HEK293 (cell line): ENCODE measurements around the gene TMEM151B.

Experiments
- CTCF ChIA-PET: fragments of 350-600 bp; formaldehyde crosslinking; extraction: SDS; loops from one replicate; lab custom pipeline; 2021; ENCODE audit warnings: antibody characterized with exemption; lab: Yijun Ruan, JAX
- POLR2A ChIA-PET: fragments of 300-600 bp; formaldehyde crosslinking; extraction: SDS; loops from one replicate; lab custom pipeline; 2020; ENCODE audit warnings: antibody characterized with exemption, inconsistent platforms; lab: Yijun Ruan, JAX
- H3K27ac ChIP-seq: fragments of 200-500 bp; sonication (Bioruptor generic); 2 replicates; pipeline ENCODE4 v1.5.1; 2014; ENCODE audit warnings: low read depth, low read length, control low read depth, inconsistent platforms; ENCODE audit errors: extremely low read depth
- H3K36me3 ChIP-seq, 2 experiments: fragments of 200-500 bp in 1 of 2; sonication (Bioruptor generic) in 1 of 2; 1 replicate in 1 of 2; 2 replicates in 1 of 2; pipeline ENCODE4 v1.5.1; 2014 to 2017; ENCODE audit warnings: inconsistent platforms in 2 of 2, low read length in 2 of 2; ENCODE audit not compliant: control insufficient read depth in 2 of 2, insufficient read depth in 1 of 2
- H3K4me1 ChIP-seq: fragments of 200-500 bp; sonication (Bioruptor generic); 2 replicates; pipeline ENCODE4 v1.5.1; 2014; ENCODE audit warnings: mild to moderate bottlenecking, low read length, inconsistent platforms; ENCODE audit not compliant: control insufficient read depth, insufficient read depth
- H3K4me3 ChIP-seq: 2 replicates; pipeline ENCODE4 v1.5.1; 2011; ENCODE audit warnings: low read depth, mild to moderate bottlenecking, control low read depth, low read length, moderate library complexity
- H3K9me3 ChIP-seq: fragments of 200-500 bp; sonication (Bioruptor generic); 2 replicates; pipeline ENCODE4 v1.5.1; 2014; ENCODE audit warnings: low read depth, low read length, inconsistent platforms; ENCODE audit not compliant: control insufficient read depth, insufficient read depth
- FEZF1 ChIP-seq: fragments of 450-650 bp; formaldehyde crosslinking; IDR thresholded peaks from 2 replicates; pipeline ENCODE4 v1.5.1; 2016; ENCODE audit warnings: missing biosample characterization, missing genetic modification characterization
- GLI4 ChIP-seq: fragments of 450-650 bp; formaldehyde crosslinking; IDR thresholded peaks from 2 replicates; pipeline ENCODE4 v1.5.1; 2016; ENCODE audit warnings: missing biosample characterization, missing genetic modification characterization
- SCRT1 ChIP-seq: fragments of 450-650 bp; formaldehyde crosslinking; IDR thresholded peaks from 2 replicates; pipeline ENCODE4 v1.5.1; 2016; ENCODE audit warnings: missing biosample characterization, missing genetic modification characterization, borderline replicate concordance
- SP2 ChIP-seq: fragments of 450-650 bp; formaldehyde crosslinking; IDR thresholded peaks from 2 replicates; pipeline ENCODE4 v1.5.1; 2016; ENCODE audit warnings: missing biosample characterization, missing genetic modification characterization
- ZFP37 ChIP-seq: fragments of 450-650 bp; formaldehyde crosslinking; IDR thresholded peaks from 2 replicates; pipeline ENCODE4 v1.5.1; 2016; ENCODE audit warnings: missing biosample characterization, missing genetic modification characterization
- ZNF140 ChIP-seq: fragments of 450-650 bp; formaldehyde crosslinking; IDR thresholded peaks from 2 replicates; pipeline ENCODE4 v1.5.1; 2016; ENCODE audit warnings: missing biosample characterization, missing genetic modification characterization
- ZNF404 ChIP-seq: fragments of 450-650 bp; formaldehyde crosslinking; IDR thresholded peaks from 2 replicates; pipeline ENCODE4 v1.5.1; 2017; ENCODE audit warnings: missing biosample characterization, missing genetic modification characterization
- ZNF48 ChIP-seq: fragments of 450-650 bp; formaldehyde crosslinking; IDR thresholded peaks from 2 replicates; pipeline ENCODE4 v1.5.1; 2016; ENCODE audit warnings: missing biosample characterization, missing genetic modification characterization
- ZNF626 ChIP-seq: fragments of 450-650 bp; sonication (Bioruptor Pico); formaldehyde crosslinking; IDR thresholded peaks from 2 replicates; pipeline ENCODE4 v1.5.1; 2018; ENCODE audit warnings: missing biosample characterization, missing genetic modification characterization, inconsistent platforms
- ZNF629 ChIP-seq: fragments of 450-650 bp; formaldehyde crosslinking; IDR thresholded peaks from 2 replicates; pipeline ENCODE4 v1.5.1; 2017; ENCODE audit warnings: missing biosample characterization, missing genetic modification characterization
- ZNF76 ChIP-seq: fragments of 450-650 bp; formaldehyde crosslinking; IDR thresholded peaks from 2 replicates; pipeline ENCODE4; 2016; ENCODE audit warnings: low read depth, missing biosample characterization, missing genetic modification characterization, borderline replicate concordance
- ZNF785 ChIP-seq: fragments of 450-650 bp; formaldehyde crosslinking; IDR thresholded peaks from 2 replicates; pipeline ENCODE4 v1.5.1; 2016; ENCODE audit warnings: missing biosample characterization, missing genetic modification characterization
- ZNF791 ChIP-seq: fragments of 450-650 bp; formaldehyde crosslinking; IDR thresholded peaks from 2 replicates; pipeline ENCODE4 v1.5.1; 2016; ENCODE audit warnings: missing biosample characterization, missing genetic modification characterization
- ZNF830 ChIP-seq: fragments of 450-650 bp; IDR thresholded peaks from 2 replicates; pipeline ENCODE4 v1.5.0; 2018; ENCODE audit warnings: missing biosample characterization, missing genetic modification characterization, low read depth, mild to moderate bottlenecking, moderate library complexity
- ZNF843 ChIP-seq: fragments of 450-650 bp; formaldehyde crosslinking; IDR thresholded peaks from 2 replicates; pipeline ENCODE4 v1.5.1; 2016; ENCODE audit warnings: missing biosample characterization, missing genetic modification characterization
- TF ChIP-seq, protein P1 (sequence below): fragments of 450-650 bp; formaldehyde crosslinking; IDR thresholded peaks from 2 replicates; pipeline ENCODE4 v1.5.1; 2016; ENCODE audit warnings: missing biosample characterization, missing genetic modification characterization, borderline replicate concordance
- TF ChIP-seq, protein P2 (sequence below): fragments of 450-650 bp; formaldehyde crosslinking; IDR thresholded peaks from 2 replicates; pipeline ENCODE4 v1.5.1; 2016; ENCODE audit warnings: missing biosample characterization, missing genetic modification characterization
- TF ChIP-seq, protein P3 (sequence below): fragments of 450-650 bp; formaldehyde crosslinking; IDR thresholded peaks from 2 replicates; pipeline ENCODE4 v1.5.1; 2017; ENCODE audit warnings: missing biosample characterization, mild to moderate bottlenecking, missing genetic modification characterization, moderate library complexity
- TF ChIP-seq, protein P4 (sequence below): fragments of 450-650 bp; formaldehyde crosslinking; IDR thresholded peaks from 2 replicates; pipeline ENCODE4 v1.5.1; 2016; ENCODE audit warnings: missing biosample characterization, missing genetic modification characterization
- TF ChIP-seq, protein P5 (sequence below): fragments of 450-650 bp; formaldehyde crosslinking; IDR thresholded peaks from 2 replicates; pipeline ENCODE4 v1.5.1; 2016; ENCODE audit warnings: missing biosample characterization, missing genetic modification characterization
- TF ChIP-seq, protein P6 (sequence below): fragments of 450-650 bp; formaldehyde crosslinking; IDR thresholded peaks from 2 replicates; pipeline ENCODE4 v1.5.1; 2016; ENCODE audit warnings: missing biosample characterization, missing genetic modification characterization

The TMEM151B gene

DNA sequence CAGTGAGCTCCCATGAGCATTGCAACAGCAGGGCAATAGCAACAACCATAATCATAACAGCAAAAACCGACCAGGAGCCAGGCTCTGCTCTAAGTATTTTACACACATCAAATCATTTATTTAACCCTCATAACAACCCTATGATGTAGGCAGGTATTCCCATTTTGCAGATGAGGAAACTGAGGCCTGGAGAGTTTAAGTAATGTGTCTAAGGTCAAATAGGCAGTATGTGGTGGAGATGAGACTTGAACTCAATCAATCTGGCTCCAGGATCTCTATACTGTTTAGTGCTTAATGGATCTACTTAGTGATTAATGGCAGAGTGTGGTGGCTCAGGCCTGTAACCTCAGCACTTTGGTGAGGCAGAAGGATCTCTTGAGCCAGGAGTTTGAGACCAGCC, 3.4 kb downstream of the TMEM151B start:
- Histone ChIP-seq H3K27ac (no peak overlapping the region), H3K36me3 (no peaks in the 10 kb centered on the region), H3K4me1 (no peaks in the 10 kb centered on the region), H3K9me3 (no peaks in the 10 kb centered on the region), H3K4me3 (no peak overlapping the region)
- ChIA-PET CTCF (interaction anchor here (0.6 to 1.4 kb wide), 6 partner anchors 9 to 106 kb away, joined by 3 to 6 read pairs (median 4); partner anchors contain the start of gene AARS2), POLR2A (interaction anchor here (1.0 kb wide), 1 partner anchor 12 kb away, joined by 3 read pairs; no protein-coding TSS in a partner anchor)
- TF ChIP-seq ZNF76 (no peak), ZNF629 (tag by site-specific recombination) (no peak), SCRT1 (tag by site-specific recombination) (no peak), ZNF791 (tag by site-specific recombination) (no peak), ZNF48 (tag by site-specific recombination) (no peak), ZNF843 (tag by site-specific recombination) (no peak), ZNF404 (tag by site-specific recombination) (no peak), ZNF140 (no peak)
- TF ChIP-seq, protein P1, sequence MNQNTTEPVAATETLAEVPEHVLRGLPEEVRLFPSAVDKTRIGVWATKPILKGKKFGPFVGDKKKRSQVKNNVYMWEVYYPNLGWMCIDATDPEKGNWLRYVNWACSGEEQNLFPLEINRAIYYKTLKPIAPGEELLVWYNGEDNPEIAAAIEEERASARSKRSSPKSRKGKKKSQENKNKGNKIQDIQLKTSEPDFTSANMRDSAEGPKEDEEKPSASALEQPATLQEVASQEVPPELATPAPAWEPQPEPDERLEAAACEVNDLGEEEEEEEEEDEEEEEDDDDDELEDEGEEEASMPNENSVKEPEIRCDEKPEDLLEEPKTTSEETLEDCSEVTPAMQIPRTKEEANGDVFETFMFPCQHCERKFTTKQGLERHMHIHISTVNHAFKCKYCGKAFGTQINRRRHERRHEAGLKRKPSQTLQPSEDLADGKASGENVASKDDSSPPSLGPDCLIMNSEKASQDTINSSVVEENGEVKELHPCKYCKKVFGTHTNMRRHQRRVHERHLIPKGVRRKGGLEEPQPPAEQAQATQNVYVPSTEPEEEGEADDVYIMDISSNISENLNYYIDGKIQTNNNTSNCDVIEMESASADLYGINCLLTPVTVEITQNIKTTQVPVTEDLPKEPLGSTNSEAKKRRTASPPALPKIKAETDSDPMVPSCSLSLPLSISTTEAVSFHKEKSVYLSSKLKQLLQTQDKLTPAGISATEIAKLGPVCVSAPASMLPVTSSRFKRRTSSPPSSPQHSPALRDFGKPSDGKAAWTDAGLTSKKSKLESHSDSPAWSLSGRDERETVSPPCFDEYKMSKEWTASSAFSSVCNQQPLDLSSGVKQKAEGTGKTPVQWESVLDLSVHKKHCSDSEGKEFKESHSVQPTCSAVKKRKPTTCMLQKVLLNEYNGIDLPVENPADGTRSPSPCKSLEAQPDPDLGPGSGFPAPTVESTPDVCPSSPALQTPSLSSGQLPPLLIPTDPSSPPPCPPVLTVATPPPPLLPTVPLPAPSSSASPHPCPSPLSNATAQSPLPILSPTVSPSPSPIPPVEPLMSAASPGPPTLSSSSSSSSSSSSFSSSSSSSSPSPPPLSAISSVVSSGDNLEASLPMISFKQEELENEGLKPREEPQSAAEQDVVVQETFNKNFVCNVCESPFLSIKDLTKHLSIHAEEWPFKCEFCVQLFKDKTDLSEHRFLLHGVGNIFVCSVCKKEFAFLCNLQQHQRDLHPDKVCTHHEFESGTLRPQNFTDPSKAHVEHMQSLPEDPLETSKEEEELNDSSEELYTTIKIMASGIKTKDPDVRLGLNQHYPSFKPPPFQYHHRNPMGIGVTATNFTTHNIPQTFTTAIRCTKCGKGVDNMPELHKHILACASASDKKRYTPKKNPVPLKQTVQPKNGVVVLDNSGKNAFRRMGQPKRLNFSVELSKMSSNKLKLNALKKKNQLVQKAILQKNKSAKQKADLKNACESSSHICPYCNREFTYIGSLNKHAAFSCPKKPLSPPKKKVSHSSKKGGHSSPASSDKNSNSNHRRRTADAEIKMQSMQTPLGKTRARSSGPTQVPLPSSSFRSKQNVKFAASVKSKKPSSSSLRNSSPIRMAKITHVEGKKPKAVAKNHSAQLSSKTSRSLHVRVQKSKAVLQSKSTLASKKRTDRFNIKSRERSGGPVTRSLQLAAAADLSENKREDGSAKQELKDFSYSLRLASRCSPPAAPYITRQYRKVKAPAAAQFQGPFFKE (tag by site-specific recombination): no peak
- TF ChIP-seq, protein P2, sequence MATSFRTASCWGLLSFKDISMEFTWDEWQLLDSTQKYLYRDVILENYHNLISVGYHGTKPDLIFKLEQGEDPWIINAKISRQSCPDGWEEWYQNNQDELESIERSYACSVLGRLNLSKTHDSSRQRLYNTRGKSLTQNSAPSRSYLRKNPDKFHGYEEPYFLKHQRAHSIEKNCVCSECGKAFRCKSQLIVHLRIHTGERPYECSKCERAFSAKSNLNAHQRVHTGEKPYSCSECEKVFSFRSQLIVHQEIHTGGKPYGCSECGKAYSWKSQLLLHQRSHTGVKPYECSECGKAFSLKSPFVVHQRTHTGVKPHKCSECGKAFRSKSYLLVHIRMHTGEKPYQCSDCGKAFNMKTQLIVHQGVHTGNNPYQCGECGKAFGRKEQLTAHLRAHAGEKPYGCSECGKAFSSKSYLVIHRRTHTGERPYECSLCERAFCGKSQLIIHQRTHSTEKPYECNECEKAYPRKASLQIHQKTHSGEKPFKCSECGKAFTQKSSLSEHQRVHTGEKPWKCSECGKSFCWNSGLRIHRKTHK (tag by site-specific recombination): no peak
- TF ChIP-seq, protein P3, sequence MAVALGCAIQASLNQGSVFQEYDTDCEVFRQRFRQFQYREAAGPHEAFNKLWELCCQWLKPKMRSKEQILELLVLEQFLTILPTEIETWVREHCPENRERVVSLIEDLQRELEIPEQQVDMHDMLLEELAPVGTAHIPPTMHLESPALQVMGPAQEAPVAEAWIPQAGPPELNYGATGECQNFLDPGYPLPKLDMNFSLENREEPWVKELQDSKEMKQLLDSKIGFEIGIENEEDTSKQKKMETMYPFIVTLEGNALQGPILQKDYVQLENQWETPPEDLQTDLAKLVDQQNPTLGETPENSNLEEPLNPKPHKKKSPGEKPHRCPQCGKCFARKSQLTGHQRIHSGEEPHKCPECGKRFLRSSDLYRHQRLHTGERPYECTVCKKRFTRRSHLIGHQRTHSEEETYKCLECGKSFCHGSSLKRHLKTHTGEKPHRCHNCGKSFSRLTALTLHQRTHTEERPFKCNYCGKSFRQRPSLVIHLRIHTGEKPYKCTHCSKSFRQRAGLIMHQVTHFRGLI (tag by site-specific recombination): no peak

DNA sequence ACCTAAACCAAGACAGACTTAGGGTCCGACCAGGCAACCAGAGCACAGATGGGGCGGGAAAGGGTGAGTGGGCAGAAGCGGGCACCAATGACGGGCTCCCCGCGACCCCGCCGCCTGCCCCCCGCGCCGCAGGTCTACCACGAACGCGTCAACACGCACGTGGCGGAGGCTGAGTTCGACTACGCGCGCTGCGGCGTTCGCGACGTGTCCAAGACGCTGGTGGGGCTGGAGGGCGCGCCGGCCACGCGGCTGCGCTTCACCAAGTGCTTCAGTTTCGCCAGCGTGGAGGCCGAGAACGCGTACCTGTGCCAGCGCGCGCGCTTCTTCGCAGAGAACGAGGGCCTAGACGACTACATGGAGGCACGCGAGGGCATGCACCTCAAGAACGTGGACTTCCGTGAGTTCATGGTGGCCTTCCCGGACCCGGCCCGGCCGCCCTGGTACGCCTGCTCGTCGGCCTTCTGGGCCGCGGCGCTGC, 5.1 kb downstream of the TMEM151B start:
- H3K27ac ChIP-seq: no peak overlapping the region
- H3K4me1 ChIP-seq: no peaks in the 10 kb centered on the region
- no peak overlapping the region for H3K4me3 ChIP-seq
- no peaks in the 10 kb centered on the region for H3K9me3 ChIP-seq
- ChIA-PET CTCF (interaction anchor here (1.6 kb wide), 1 partner anchor 23 kb away, joined by 7 read pairs; no protein-coding TSS in a partner anchor), POLR2A (no interaction called here)
- H3K36me3 ChIP-seq: no peaks in the 10 kb centered on the region
- TF ChIP-seq ZNF626 (tag by site-specific recombination) (no peak), SP2 (tag by site-specific recombination) (no peak), GLI4 (tag by site-specific recombination) (no peak), ZNF785 (tag by site-specific recombination) (no peak), FEZF1 (tag by site-specific recombination) (no peak), ZNF830 (tag by site-specific recombination) (no peak), ZFP37 (tag by site-specific recombination) (no peak)
- TF ChIP-seq, protein P4, sequence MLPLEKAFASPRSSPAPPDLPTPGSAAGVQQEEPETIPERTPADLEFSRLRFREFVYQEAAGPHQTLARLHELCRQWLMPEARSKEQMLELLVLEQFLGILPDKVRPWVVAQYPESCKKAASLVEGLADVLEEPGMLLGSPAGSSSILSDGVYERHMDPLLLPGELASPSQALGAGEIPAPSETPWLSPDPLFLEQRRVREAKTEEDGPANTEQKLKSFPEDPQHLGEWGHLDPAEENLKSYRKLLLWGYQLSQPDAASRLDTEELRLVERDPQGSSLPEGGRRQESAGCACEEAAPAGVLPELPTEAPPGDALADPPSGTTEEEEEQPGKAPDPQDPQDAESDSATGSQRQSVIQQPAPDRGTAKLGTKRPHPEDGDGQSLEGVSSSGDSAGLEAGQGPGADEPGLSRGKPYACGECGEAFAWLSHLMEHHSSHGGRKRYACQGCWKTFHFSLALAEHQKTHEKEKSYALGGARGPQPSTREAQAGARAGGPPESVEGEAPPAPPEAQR (tag by site-specific recombination): no peak
- TF ChIP-seq, protein P5, sequence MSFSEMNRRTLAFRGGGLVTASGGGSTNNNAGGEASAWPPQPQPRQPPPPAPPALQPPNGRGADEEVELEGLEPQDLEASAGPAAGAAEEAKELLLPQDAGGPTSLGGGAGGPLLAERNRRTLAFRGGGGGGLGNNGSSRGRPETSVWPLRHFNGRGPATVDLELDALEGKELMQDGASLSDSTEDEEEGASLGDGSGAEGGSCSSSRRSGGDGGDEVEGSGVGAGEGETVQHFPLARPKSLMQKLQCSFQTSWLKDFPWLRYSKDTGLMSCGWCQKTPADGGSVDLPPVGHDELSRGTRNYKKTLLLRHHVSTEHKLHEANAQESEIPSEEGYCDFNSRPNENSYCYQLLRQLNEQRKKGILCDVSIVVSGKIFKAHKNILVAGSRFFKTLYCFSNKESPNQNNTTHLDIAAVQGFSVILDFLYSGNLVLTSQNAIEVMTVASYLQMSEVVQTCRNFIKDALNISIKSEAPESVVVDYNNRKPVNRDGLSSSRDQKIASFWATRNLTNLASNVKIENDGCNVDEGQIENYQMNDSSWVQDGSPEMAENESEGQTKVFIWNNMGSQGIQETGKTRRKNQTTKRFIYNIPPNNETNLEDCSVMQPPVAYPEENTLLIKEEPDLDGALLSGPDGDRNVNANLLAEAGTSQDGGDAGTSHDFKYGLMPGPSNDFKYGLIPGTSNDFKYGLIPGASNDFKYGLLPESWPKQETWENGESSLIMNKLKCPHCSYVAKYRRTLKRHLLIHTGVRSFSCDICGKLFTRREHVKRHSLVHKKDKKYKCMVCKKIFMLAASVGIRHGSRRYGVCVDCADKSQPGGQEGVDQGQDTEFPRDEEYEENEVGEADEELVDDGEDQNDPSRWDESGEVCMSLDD (tag by site-specific recombination): no peak
- TF ChIP-seq, protein P6, sequence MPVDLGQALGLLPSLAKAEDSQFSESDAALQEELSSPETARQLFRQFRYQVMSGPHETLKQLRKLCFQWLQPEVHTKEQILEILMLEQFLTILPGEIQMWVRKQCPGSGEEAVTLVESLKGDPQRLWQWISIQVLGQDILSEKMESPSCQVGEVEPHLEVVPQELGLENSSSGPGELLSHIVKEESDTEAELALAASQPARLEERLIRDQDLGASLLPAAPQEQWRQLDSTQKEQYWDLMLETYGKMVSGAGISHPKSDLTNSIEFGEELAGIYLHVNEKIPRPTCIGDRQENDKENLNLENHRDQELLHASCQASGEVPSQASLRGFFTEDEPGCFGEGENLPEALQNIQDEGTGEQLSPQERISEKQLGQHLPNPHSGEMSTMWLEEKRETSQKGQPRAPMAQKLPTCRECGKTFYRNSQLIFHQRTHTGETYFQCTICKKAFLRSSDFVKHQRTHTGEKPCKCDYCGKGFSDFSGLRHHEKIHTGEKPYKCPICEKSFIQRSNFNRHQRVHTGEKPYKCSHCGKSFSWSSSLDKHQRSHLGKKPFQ: no peak
